ENCODE data around the gene MTF1.

MTF1 gene

GRCh38 chr1:37892151-37893047 lies 33.0 kb upstream of the MTF1 start:
- Histone ChIP-seq H3K4me3 (ENCODE audit: severe bottlenecking) (no peak overlapping the region), H3K36me3 (ENCODE audit: low read depth) (peaks cover 10% of the 10 kb centered on the region), H3K4me1 (ENCODE audit: insufficient read depth, poor library complexity, severe bottlenecking) (no peaks in the 10 kb centered on the region), H3K27ac (ENCODE audit: poor library complexity, severe bottlenecking) (no peak overlapping the region), H3K9me3 (ENCODE audit: severe bottlenecking) (no peaks in the 10 kb centered on the region), H3K27me3 (ENCODE audit: insufficient read depth, poor library complexity, severe bottlenecking) (no peaks in the 10 kb centered on the region)
- no peak for DNase-seq (ENCODE audit: low spot score)
- no peak for TF ChIP-seq CTCF (IDR thresholded peaks at IDR 0.05; ENCODE audit: poor library complexity, severe bottlenecking)
- ATAC-seq (ENCODE audit: low read depth), result no peak

GRCh38 chr1:37890378-37891014 lies 31.1 kb upstream of the MTF1 start:
- Histone ChIP-seq H3K9me3 (ENCODE audit: severe bottlenecking) (no peaks in the 10 kb centered on the region), H3K27me3 (ENCODE audit: insufficient read depth, poor library complexity, severe bottlenecking) (no peaks in the 10 kb centered on the region), H3K4me3 (ENCODE audit: severe bottlenecking) (no peak overlapping the region), H3K36me3 (ENCODE audit: low read depth) (peaks cover 14% of the 10 kb centered on the region), H3K4me1 (ENCODE audit: insufficient read depth, poor library complexity, severe bottlenecking) (no peaks in the 10 kb centered on the region), H3K27ac (ENCODE audit: poor library complexity, severe bottlenecking) (no peak overlapping the region)
- ATAC-seq (ENCODE audit: low read depth), result peak; percentile 42; the same call in 1 of the 3 replicates
- TF ChIP-seq CTCF (IDR thresholded peaks at IDR 0.05; ENCODE audit: poor library complexity, severe bottlenecking), result peak; percentile 72
- no peak for DNase-seq (ENCODE audit: low spot score)

- DNase-seq (ENCODE audit: low spot score) (no peak), ATAC-seq (ENCODE audit: low read depth) (no peak)
- Histone ChIP-seq H3K27me3 (ENCODE audit: insufficient read depth, poor library complexity, severe bottlenecking) (no peaks in the 10 kb centered on the region), H3K9me3 (ENCODE audit: severe bottlenecking) (no peaks in the 10 kb centered on the region), H3K4me3 (ENCODE audit: severe bottlenecking) (no peak overlapping the region), H3K36me3 (ENCODE audit: low read depth) (peaks cover 14% of the 10 kb centered on the region), H3K4me1 (ENCODE audit: insufficient read depth, poor library complexity, severe bottlenecking) (no peaks in the 10 kb centered on the region), H3K27ac (ENCODE audit: poor library complexity, severe bottlenecking) (no peak overlapping the region)
- TF ChIP-seq CTCF (IDR thresholded peaks at IDR 0.05; ENCODE audit: poor library complexity, severe bottlenecking), result no peak
Measured at GRCh38 chr1:37888022-37888700, 28.8 kb upstream of the MTF1 start.

GRCh38 chr1:37884145-37884544 lies 24.8 kb upstream of the MTF1 start:
- no peak for ATAC-seq (ENCODE audit: low read depth)

More at GRCh38 chr1:37884145-37884544, 24.8 kb upstream of the MTF1 start:
- Histone ChIP-seq H3K27me3 (ENCODE audit: insufficient read depth, poor library complexity, severe bottlenecking) (no peaks in the 10 kb centered on the region), H3K27ac (ENCODE audit: poor library complexity, severe bottlenecking) (no peak overlapping the region), H3K4me1 (ENCODE audit: insufficient read depth, poor library complexity, severe bottlenecking) (no peaks in the 10 kb centered on the region), H3K9me3 (ENCODE audit: severe bottlenecking) (no peaks in the 10 kb centered on the region), H3K36me3 (ENCODE audit: low read depth) (peaks cover 8% of the 10 kb centered on the region), H3K4me3 (ENCODE audit: severe bottlenecking) (no peak overlapping the region)
- TF ChIP-seq CTCF (IDR thresholded peaks at IDR 0.05; ENCODE audit: poor library complexity, severe bottlenecking), result no peak
- no peak for DNase-seq (ENCODE audit: low spot score)
